Trophoblast cell (in vitro differentiated cells and primary cell): ENCODE data around the gene GAPDH.
"Not testable (repeated sequence)": the region's sequence is repeated elsewhere in the genome, so short reads cannot be mapped to it uniquely, and the experiment has no call there.

ENCODE experiments used
- DNase-seq, 2 donors: peaks; one replicate each; pipeline ENCODE4 v3.0.0-alpha.2; 2016
- H2AFZ ChIP-seq: 2 replicates; pipeline ENCODE4 v1.6.1; 2013; ENCODE audit warnings: low read length, moderate library complexity, mild to moderate bottlenecking; ENCODE audit not compliant: insufficient read depth, poor library complexity
- H2AK5ac ChIP-seq: 2 replicates; pipeline ENCODE4 v1.6.1; 2013; ENCODE audit warnings: mild to moderate bottlenecking, low read length
- H2BK120ac ChIP-seq: 2 replicates; pipeline ENCODE4 v1.6.1; 2013; ENCODE audit warnings: low read length, mild to moderate bottlenecking, moderate library complexity; ENCODE audit not compliant: insufficient read depth, poor library complexity
- H2BK12ac ChIP-seq: 2 replicates; pipeline ENCODE4 v1.6.1; 2013; ENCODE audit warnings: mild to moderate bottlenecking, low read length, moderate library complexity
- H2BK5ac ChIP-seq: 2 replicates; pipeline ENCODE4 v1.6.1; 2013; ENCODE audit warnings: low read length, low read depth, moderate library complexity, mild to moderate bottlenecking; ENCODE audit not compliant: poor library complexity
- H3K14ac ChIP-seq: 2 replicates; pipeline ENCODE4 v1.6.1; 2013; ENCODE audit warnings: mild to moderate bottlenecking, low read length
- H3K18ac ChIP-seq: 2 replicates; pipeline ENCODE4 v1.6.1; 2013; ENCODE audit warnings: mild to moderate bottlenecking, low read length
- H3K23ac ChIP-seq: 2 replicates; pipeline ENCODE4 v1.6.1; 2013; ENCODE audit warnings: low read length
- H3K27ac ChIP-seq: 2 replicates; pipeline ENCODE4 v1.5.1; 2013; ENCODE audit warnings: low read depth, mild to moderate bottlenecking, inconsistent platforms, low read length, moderate library complexity
- H3K27me3 ChIP-seq: 2 replicates; pipeline ENCODE4 v1.6.1; 2013; ENCODE audit warnings: inconsistent platforms, mild to moderate bottlenecking, low read length, moderate library complexity; ENCODE audit not compliant: insufficient read depth
- H3K36me3 ChIP-seq, 2 experiments: 1 replicate in 1 of 2; 2 replicates in 1 of 2; pipeline ENCODE4 v1.6.1; 2013; ENCODE audit warnings: low read length in 2 of 2, mild to moderate bottlenecking in 2 of 2, moderate library complexity in 1 of 2; ENCODE audit not compliant: insufficient read depth in 2 of 2, control insufficient read depth in 1 of 2
- H3K4ac ChIP-seq: 2 replicates; pipeline ENCODE4 v1.6.1; 2013; ENCODE audit warnings: low read depth, mild to moderate bottlenecking, low read length, moderate library complexity
- H3K4me1 ChIP-seq, 2 experiments: 1 replicate in 1 of 2; 2 replicates in 1 of 2; pipeline ENCODE4 v1.6.1; 2013; ENCODE audit warnings: low read length in 2 of 2, mild to moderate bottlenecking in 2 of 2, moderate library complexity in 1 of 2; ENCODE audit not compliant: insufficient read depth in 2 of 2, control insufficient read depth in 1 of 2
- H3K4me2 ChIP-seq: 2 replicates; pipeline ENCODE4 v1.6.1; 2013; ENCODE audit warnings: inconsistent platforms, mild to moderate bottlenecking, low read length, moderate library complexity
- H3K4me3 ChIP-seq: 2 replicates; pipeline ENCODE4 v1.5.1; 2013; ENCODE audit warnings: mild to moderate bottlenecking, low read depth, low read length, inconsistent platforms
- H3K79me1 ChIP-seq: one replicate; pipeline ENCODE4 v1.6.1; 2013; ENCODE audit warnings: low read length
- H3K79me2 ChIP-seq: 2 replicates; pipeline ENCODE4 v1.6.1; 2013; ENCODE audit warnings: low read length, mild to moderate bottlenecking; ENCODE audit not compliant: control insufficient read depth, insufficient read depth, poor library complexity
- H3K9ac ChIP-seq: 2 replicates; pipeline ENCODE4 v1.6.1; 2013; ENCODE audit warnings: mild to moderate bottlenecking, low read length
- H3K9me3 ChIP-seq: 2 replicates; pipeline ENCODE4 v1.6.1; 2013; ENCODE audit warnings: low read depth, mild to moderate bottlenecking, control low read depth, inconsistent platforms, low read length; ENCODE audit not compliant: insufficient read depth
- H4K12ac ChIP-seq: 2 replicates; pipeline ENCODE4 v1.6.1; 2013; ENCODE audit warnings: low read depth, mild to moderate bottlenecking, low read length, moderate library complexity
- H4K8ac ChIP-seq: 2 replicates; pipeline ENCODE4 v1.6.1; 2013; ENCODE audit warnings: low read depth, mild to moderate bottlenecking, low read length, moderate library complexity
- H4K91ac ChIP-seq: one replicate; pipeline ENCODE4 v1.6.1; 2013; ENCODE audit warnings: low read depth, mild to moderate bottlenecking, low read length, moderate library complexity
- WGBS: extraction: QIAGEN DNeasy Blood & Tissue Kit; methylation state at CpG from one replicate; pipeline ENCODE4 v1.1.7; 2013; ENCODE audit warnings: missing lambda C conversion rate; ENCODE audit not compliant: insufficient read length, insufficient coverage; ENCODE audit errors: extremely low coverage; 5-methylcytosine and 5-hydroxymethylcytosine counted together

Gene GAPDH

DNA sequence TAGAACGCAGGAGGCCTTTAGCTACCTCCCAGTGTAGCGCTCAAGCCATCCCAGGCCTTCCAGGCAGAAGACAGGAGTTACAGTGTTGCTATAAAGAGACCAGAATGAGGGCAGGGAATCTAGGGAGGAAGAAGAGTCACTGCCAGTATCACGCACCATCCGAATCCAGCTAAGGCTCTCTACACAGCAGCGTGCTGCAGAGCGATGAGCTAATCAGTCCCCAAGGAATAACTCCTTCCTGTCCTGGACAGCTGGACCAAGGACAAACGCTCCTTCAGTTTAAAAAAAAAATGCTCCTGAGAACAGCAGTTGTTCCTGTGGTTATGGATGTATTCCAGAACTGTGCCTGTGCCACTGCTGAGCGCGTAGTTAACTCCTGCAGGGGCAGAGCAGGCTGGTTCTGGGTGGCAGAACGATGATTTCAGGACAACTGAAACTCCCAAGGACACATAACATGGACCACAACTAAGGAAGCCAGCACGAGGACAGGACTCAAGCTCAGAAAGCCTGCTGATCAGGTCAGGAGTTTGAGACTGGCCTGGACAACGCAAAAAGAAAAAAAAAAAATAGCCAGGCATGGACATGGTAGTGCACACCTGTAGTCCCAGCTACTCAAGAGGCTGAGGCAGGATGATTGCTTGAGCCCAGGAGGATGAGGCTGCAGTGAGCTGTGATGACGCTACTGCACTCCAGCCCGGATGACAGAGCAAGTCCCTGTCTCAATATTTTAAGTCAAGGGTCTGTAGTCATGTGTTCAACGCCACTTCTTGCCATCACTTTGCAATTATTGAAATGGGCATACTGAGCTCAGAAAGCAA lies 18.9 kb downstream of the GAPDH start:
- H3K14ac ChIP-seq, result no peak overlapping the region
- H3K9me3 ChIP-seq, result peaks cover 4% of the 10 kb centered on the region
- H3K4ac ChIP-seq, result no peak overlapping the region
- H2BK5ac ChIP-seq, result no peak overlapping the region
- H2AK5ac ChIP-seq, result no peak overlapping the region
- H2AFZ ChIP-seq, result no peak overlapping the region
- DNase-seq, result no peak
- no peak overlapping the region for H3K4me2 ChIP-seq
- no peak overlapping the region for H4K12ac ChIP-seq
- H3K79me2 ChIP-seq, result peaks cover 5% of the 10 kb centered on the region
- no peak overlapping the region for H2BK120ac ChIP-seq
- H3K79me1 ChIP-seq, result peaks cover 4% of the 10 kb centered on the region
- H4K91ac ChIP-seq, result no peak overlapping the region
- H3K4me1 ChIP-seq, result peaks cover 15 to 25% of the 10 kb centered on the region in 2 experiments
- H3K9ac ChIP-seq, result no peak overlapping the region
- no CpG with 5 or more reads among the region's 15 CpGs for WGBS
- H3K4me3 ChIP-seq, result no peak overlapping the region
- no peak overlapping the region for H3K18ac ChIP-seq
- H4K8ac ChIP-seq, result no peak overlapping the region
- H3K36me3 ChIP-seq, result peaks cover 11 to 19% of the 10 kb centered on the region in 2 experiments
- H3K23ac ChIP-seq, result no peak overlapping the region
- H2BK12ac ChIP-seq, result no peak overlapping the region
- H3K27me3 ChIP-seq, result no peaks in the 10 kb centered on the region
- no peak overlapping the region for H3K27ac ChIP-seq

DNA sequence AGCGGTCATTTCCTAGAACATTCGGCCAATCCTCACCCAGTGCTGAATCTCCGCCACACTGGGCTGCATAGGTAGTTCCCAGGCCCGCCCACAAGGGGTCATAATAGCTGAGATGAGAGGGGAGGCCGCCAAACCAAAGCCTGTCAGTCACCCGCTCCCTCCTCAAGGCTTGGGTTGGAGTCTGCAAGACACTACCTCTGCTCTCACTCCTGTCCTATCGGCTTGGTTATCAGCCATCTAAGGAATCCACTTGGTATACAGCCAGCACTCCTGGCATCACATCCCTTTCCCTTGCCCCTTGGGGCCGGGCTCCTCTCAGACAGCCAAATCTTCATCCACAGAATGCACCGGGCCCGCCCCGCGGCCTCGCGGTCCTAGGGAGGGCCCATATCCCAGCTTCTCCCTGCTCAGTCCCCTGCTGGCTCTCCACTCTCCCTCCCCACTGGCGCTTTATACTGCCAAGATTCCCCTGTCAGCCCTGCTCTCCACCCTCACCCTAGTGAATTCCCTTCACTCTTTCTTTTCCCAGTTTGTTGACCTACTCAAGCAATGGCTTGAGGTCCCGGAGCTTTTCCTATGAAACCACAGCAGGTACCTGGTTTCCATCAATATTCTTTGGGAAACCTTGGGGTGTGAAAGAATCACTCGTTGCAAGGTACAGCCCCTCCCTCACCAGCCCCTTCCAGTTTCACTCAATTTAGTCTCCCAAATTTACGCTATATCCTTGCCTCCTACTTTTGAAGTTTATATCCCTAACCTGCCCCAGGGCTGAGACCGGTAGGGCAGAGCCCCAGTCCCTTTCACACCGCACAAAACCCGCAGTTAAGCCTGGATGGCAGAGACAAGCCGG lies 20.1 kb downstream of the GAPDH start:
- H3K79me1 ChIP-seq, result peaks cover 4% of the 10 kb centered on the region
- peaks cover 5% of the 10 kb centered on the region for H3K79me2 ChIP-seq
- peaks cover 13 to 22% of the 10 kb centered on the region in 2 experiments for H3K36me3 ChIP-seq
- H2AFZ ChIP-seq, result no peak overlapping the region
- no peak overlapping the region for H2BK12ac ChIP-seq
- H3K18ac ChIP-seq, result no peak overlapping the region
- no peak overlapping the region for H4K8ac ChIP-seq
- H3K9ac ChIP-seq, result no peak overlapping the region
- H3K4me3 ChIP-seq, result peak overlapping the region; percentile 80
- H2AK5ac ChIP-seq, result no peak overlapping the region
- no peaks in the 10 kb centered on the region for H3K27me3 ChIP-seq
- H3K9me3 ChIP-seq, result peaks cover 3% of the 10 kb centered on the region
- H4K91ac ChIP-seq, result peak overlapping the region; percentile 13
- H2BK5ac ChIP-seq, result no peak overlapping the region
- no peak overlapping the region for H3K4ac ChIP-seq
- no CpG with 5 or more reads among the region's 22 CpGs for WGBS
- H3K4me2 ChIP-seq, result peak overlapping the region; percentile 96
- no peak overlapping the region for H3K27ac ChIP-seq
- DNase-seq, result peak; percentile 57 to 72
- no peak overlapping the region for H3K14ac ChIP-seq
- no peak overlapping the region for H2BK120ac ChIP-seq
- peaks cover 12 to 21% of the 10 kb centered on the region in 2 experiments for H3K4me1 ChIP-seq
- no peak overlapping the region for H4K12ac ChIP-seq
- H3K23ac ChIP-seq, result no peak overlapping the region

DNA sequence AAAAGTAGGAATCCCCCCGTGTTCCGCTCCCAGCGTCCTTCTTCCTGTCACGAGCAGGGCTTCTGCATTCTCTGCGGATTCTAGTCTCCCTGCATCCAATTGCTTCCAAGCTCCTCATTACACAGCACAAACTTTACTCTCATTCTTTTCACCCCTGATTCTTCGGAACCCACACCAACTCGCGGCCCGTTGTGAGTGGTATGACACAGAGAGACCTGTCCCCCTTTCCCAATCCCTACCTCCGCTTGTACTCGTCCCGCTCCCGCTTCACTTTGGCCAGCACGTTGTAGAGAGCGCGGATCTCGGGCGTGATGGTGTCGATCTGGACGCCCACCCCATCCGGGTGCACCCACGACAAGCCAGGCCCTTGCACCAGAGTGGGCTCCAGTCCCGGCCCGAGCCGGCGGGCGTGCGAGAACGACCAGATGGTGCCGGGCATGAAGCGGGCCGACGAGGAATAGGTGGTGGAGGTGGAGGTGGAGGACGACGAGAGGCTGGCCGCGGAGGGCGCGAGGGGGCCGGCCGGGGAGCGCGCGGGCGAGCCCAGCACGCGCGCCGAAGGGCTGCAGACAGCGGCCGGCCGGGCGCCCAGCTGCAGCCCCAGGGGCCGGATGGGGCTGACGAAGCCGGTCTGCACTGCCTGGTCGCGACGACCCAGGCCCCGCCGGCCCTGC lies 20.8 kb downstream of the GAPDH start:
- Histone ChIP-seq H3K4me2 (peak overlapping the region; percentile 96), H3K4me1 (peaks cover 12 to 21% of the 10 kb centered on the region in 2 experiments), H2AK5ac (no peak overlapping the region), H3K4me3 (peak overlapping the region; percentile 80), H3K18ac (peak overlapping the region; percentile 78), H3K27me3 (no peaks in the 10 kb centered on the region), H3K23ac (peak overlapping the region; percentile 31), H3K36me3 (peaks cover 19 to 26% of the 10 kb centered on the region in 2 experiments), H3K4ac (no peak overlapping the region), H3K14ac (peak overlapping the region; percentile 70), H2AFZ (peak overlapping the region; percentile 56), H3K9ac (peak overlapping the region; percentile 47), H4K12ac (peak overlapping the region; percentile 23), H4K91ac (peak overlapping the region; percentile 16), H3K79me1 (peaks cover 4% of the 10 kb centered on the region), H2BK120ac (no peak overlapping the region), H3K9me3 (no peaks in the 10 kb centered on the region), H3K79me2 (peaks cover 5% of the 10 kb centered on the region), H2BK12ac (no peak overlapping the region), H2BK5ac (no peak overlapping the region), H4K8ac (peak overlapping the region; percentile 50), H3K27ac (no peak overlapping the region)
- WGBS, result no CpG with 5 or more reads among the region's 61 CpGs
- DNase-seq, result no peak

DNA sequence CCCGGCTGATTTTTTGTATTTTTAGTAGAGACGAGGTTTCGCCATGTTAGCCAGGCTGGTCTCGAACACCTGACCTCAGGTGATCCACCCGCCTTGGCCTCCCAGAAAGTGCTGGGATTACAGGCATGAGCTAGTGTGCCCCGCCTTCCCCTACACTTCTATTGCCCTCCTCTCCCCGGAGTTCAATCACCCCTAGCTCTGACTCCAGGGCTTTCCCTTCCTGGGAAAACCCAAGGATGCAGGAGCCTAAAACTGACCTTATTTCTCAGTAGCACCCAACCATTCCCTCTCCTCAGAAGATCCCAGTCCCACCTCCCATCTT lies 22.1 kb downstream of the GAPDH start:
- not testable (repeated sequence) for H4K12ac ChIP-seq, H3K4ac ChIP-seq, H3K79me2 ChIP-seq, H3K27me3 ChIP-seq, H4K91ac ChIP-seq, H3K9ac ChIP-seq, H2BK120ac ChIP-seq, H2BK12ac ChIP-seq, H4K8ac ChIP-seq, H3K18ac ChIP-seq, H3K79me1 ChIP-seq, H3K23ac ChIP-seq, H3K9me3 ChIP-seq, H3K27ac ChIP-seq, H2AK5ac ChIP-seq, H3K4me3 ChIP-seq, H2AFZ ChIP-seq, H3K4me2 ChIP-seq, H2BK5ac ChIP-seq, H3K14ac ChIP-seq, DNase-seq
- peaks cover 12 to 21% of the 10 kb centered on the region in 2 experiments for H3K4me1 ChIP-seq
- peaks cover 27 to 35% of the 10 kb centered on the region in 2 experiments for H3K36me3 ChIP-seq
- no CpG with 5 or more reads among the region's 7 CpGs for WGBS
